HepG2 (cell line): ENCODE measurements around the gene MPHOSPH8. TPM values are rescaled to one million over a fixed set of nuclear protein-coding genes. Genes with fewer than 3 reads are reported as not detected.

Experiments
- CAMTA2 ChIP-seq: sonication (generic); formaldehyde crosslinking; IDR thresholded peaks from 2 replicates; pipeline ENCODE4 v1.4.0; 2020; ENCODE audit warnings: mild to moderate bottlenecking, missing genetic modification reagents, borderline replicate concordance
- CBX2 ChIP-seq, 2 experiments: fragments of 200-600 bp in 1 of 2; sonication (generic); formaldehyde crosslinking in 1 of 2; IDR thresholded peaks; 2 replicates each; pipeline versions ENCODE4 v1.7.0 to v1.8.1; 2018 to 2022; ENCODE audit warnings: low read depth in 2 of 2, low read length in 1 of 2, mild to moderate bottlenecking in 1 of 2, missing genetic modification reagents in 1 of 2
- ESRRA ChIP-seq: sonication (generic); formaldehyde crosslinking; IDR thresholded peaks from 2 replicates; pipeline ENCODE4 v1.5.1; 2020; ENCODE audit warnings: mild to moderate bottlenecking, low read depth, missing genetic modification reagents
- ETV5 ChIP-seq: IDR thresholded peaks from 2 replicates; pipeline ENCODE4 v1.6.1; 2018; ENCODE audit warnings: missing biosample characterization, missing genetic modification reagents, inconsistent platforms, borderline replicate concordance
- FOXK1 ChIP-seq: sonication (generic); formaldehyde crosslinking; IDR thresholded peaks from 2 replicates; pipeline ENCODE4 v1.4.0; 2020; ENCODE audit warnings: low read depth, missing genetic modification reagents, borderline replicate concordance
- GATAD1 ChIP-seq: IDR thresholded peaks from 2 replicates; pipeline ENCODE4 v1.6.1; 2016; ENCODE audit warnings: missing genetic modification reagents, missing compliant biosample characterization
- NFKB2 ChIP-seq: sonication (generic); formaldehyde crosslinking; IDR thresholded peaks from 2 replicates; pipeline ENCODE4 v1.4.0; 2020; ENCODE audit warnings: missing genetic modification reagents, borderline replicate concordance
- POGZ ChIP-seq: sonication (generic); formaldehyde crosslinking; IDR thresholded peaks from 2 replicates; pipeline ENCODE4 v1.4.0; 2020; ENCODE audit warnings: mild to moderate bottlenecking, missing genetic modification reagents
- RBFOX2 ChIP-seq: fragments of 200-400 bp; formaldehyde crosslinking; IDR thresholded peaks from 2 replicates; pipeline ENCODE4 v1.6.1; 2017; ENCODE audit warnings: low read depth, mild to moderate bottlenecking, low read length
- SPEN ChIP-seq: sonication (generic); formaldehyde crosslinking; IDR thresholded peaks from 2 replicates; pipeline ENCODE4 v1.5.1; 2020; ENCODE audit warnings: low read depth, mild to moderate bottlenecking, missing genetic modification reagents
- TSC22D2 ChIP-seq: sonication (generic); formaldehyde crosslinking; IDR thresholded peaks from 2 replicates; pipeline ENCODE4 v1.5.1; 2020; ENCODE audit warnings: missing genetic modification reagents, mild to moderate bottlenecking, borderline replicate concordance
- ZFAT ChIP-seq: sonication (generic); formaldehyde crosslinking; conservative IDR thresholded peaks from 2 replicates; pipeline ENCODE4 v1.8.1; 2023; ENCODE audit warnings: missing genetic modification reagents, inconsistent platforms
- ZIK1 ChIP-seq: sonication (generic); formaldehyde crosslinking; IDR thresholded peaks from 2 replicates; pipeline ENCODE4 v1.5.0; 2020; ENCODE audit warnings: mild to moderate bottlenecking, low read depth, missing genetic modification reagents, borderline replicate concordance
- ZMYM4 ChIP-seq: sonication (generic); formaldehyde crosslinking; IDR thresholded peaks from 2 replicates; pipeline ENCODE4 v1.8.1; 2023; ENCODE audit warnings: mild to moderate bottlenecking, missing genetic modification reagents
- ZNF446 ChIP-seq: sonication (generic); formaldehyde crosslinking; IDR thresholded peaks from 2 replicates; pipeline ENCODE4 v1.5.0; 2020; ENCODE audit warnings: mild to moderate bottlenecking, missing genetic modification reagents
- ZNF549 ChIP-seq: sonication (generic); formaldehyde crosslinking; IDR thresholded peaks from 2 replicates; pipeline ENCODE4 v1.5.0; 2020; ENCODE audit warnings: missing genetic modification reagents
- ZNF670 ChIP-seq: sonication (generic); formaldehyde crosslinking; IDR thresholded peaks from 2 replicates; pipeline ENCODE4 v1.8.0; 2022; ENCODE audit warnings: mild to moderate bottlenecking, missing genetic modification reagents, borderline replicate concordance
- polyA plus RNA-seq, 8 experiments: library from polyadenylated mRNA; depleted of rRNA in 3 of 8; stranded (reverse) in 7 of 8; unstranded in 1 of 8; fragments of >200 nt; fragmentation: Illumina TruSeq in 4 of 8; extraction: Trizol in 4 of 8; gene quantifications; 2 replicates each; pipeline versions ENCODE4 v1.2.1 to v1.2.3, GENCODE V29; 2011 to 2016; ENCODE audit warnings: low read depth in 4 of 8, missing spikeins in 1 of 8, mixed read lengths in 1 of 8; ENCODE audit not compliant: insufficient read depth in 1 of 8
- total RNA-seq, 5 experiments: library from RNA; depleted of rRNA; stranded (reverse); fragments of >200 nt; fragmentation: Illumina TruSeq; extraction: Trizol; gene quantifications; 2 replicates each; pipeline ENCODE4 v1.2.3, GENCODE V29; 2016; ENCODE audit warnings: low read depth in 1 of 5
- TF ChIP-seq, protein P1 (sequence below): sonication (generic); formaldehyde crosslinking; IDR thresholded peaks from 2 replicates; pipeline ENCODE4 v1.8.1; 2022; ENCODE audit warnings: mild to moderate bottlenecking, missing genetic modification reagents
- TF ChIP-seq, protein P2 (sequence below): sonication (generic); formaldehyde crosslinking; IDR thresholded peaks from 2 replicates; pipeline ENCODE4 v1.8.0; 2022; ENCODE audit warnings: mild to moderate bottlenecking, missing genetic modification reagents, moderate library complexity
- TF ChIP-seq, protein P3 (sequence below): sonication (generic); formaldehyde crosslinking; IDR thresholded peaks from 2 replicates; pipeline ENCODE4 v1.4.0; 2020; ENCODE audit warnings: low read depth, mild to moderate bottlenecking, missing genetic modification reagents
- TF ChIP-seq, protein P4 (sequence below): sonication (generic); formaldehyde crosslinking; conservative IDR thresholded peaks from 2 replicates; pipeline ENCODE4 v1.8.0; 2022; ENCODE audit warnings: mild to moderate bottlenecking, moderate library complexity, missing genetic modification reagents

Gene MPHOSPH8
- total and polyA plus RNA-seq, 2 of the 13 experiments (the other 11 are each of a cell fraction or from before 2014, with no cell fraction given) = 17.3 to 20.9 TPM

DNA sequence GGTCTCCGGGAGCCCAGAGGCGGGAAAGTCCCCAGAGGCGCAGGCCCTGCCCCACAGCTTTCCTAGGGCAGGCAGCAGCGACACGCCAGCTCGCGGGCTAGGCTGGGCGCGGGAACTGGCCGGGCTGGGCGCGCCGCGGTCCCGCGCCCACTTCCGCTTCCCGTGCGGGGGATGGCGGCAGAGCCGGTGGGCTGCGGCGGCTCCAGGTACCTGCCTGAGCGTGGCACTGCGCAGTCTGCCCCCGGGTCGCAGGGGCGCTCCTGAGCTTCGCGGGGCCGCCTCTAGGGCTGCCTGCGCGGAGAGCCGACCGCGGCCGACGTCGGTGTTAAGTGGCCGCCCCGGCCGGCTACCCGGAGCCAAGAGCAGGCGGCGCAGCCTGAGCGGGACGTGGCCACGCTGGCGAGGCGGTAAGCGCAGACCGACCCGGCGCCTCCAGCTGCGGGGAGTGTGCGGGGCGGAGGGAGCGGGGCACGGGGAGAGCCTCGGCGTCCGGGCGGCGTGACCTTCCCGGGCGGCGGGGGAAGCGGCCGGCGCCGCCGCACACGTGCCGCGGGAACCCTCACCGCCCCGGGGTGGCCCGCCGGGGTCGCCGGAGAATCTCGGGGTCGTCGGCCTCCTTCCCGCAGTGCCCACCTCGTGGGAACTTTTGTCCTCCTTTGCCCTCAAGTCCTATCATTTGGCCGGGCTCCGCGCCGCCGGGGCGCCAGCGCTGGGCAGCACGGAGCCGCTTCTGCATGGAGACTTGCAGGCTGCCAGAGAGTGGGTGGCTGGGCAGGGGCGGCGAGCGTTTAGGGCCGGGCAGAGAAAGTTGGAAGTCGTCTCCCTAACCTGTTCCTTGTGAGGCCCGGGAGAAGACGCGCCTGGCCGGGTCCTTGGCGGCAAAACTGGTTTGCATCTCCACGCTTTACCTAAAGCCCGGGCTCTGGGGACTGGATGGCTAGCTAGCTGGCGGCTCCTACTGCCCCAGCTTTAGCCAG is 31.4 kb upstream of the MPHOSPH8 start (continued):
- TF ChIP-seq ZNF446 (CRISPR knock-in tag) (no peak), SPEN (CRISPR knock-in tag) (peak; percentile 72; the same call in 1 of the 2 replicates), CBX2 (IDR thresholded peaks at IDR 0.05; ENCODE audit: low read depth, low read length) (no peak), CBX2 (CRISPR knock-in tag; IDR thresholded peaks at IDR 0.05; ENCODE audit: low read depth) (no peak), FOXK1 (CRISPR knock-in tag) (0 out of 2 replicates have a peak, but pooled peaks have one; percentile 46), ETV5 (peak; percentile 80), TSC22D2 (CRISPR knock-in tag) (0 out of 2 replicates have a peak, but pooled peaks have one; percentile 56), POGZ (CRISPR knock-in tag) (peak; percentile 31; the same call in 1 of the 2 replicates), ZFAT (0 out of 2 replicates have a peak, but pooled peaks have one; percentile 66), ZNF670 (CRISPR knock-in tag) (peak; percentile 53; the same call in 1 of the 2 replicates), GATAD1 (CRISPR knock-in tag) (0 out of 2 replicates have a peak, but pooled peaks have one; percentile 17), ZMYM4 (CRISPR knock-in tag) (peak; percentile 80), NFKB2 (CRISPR knock-in tag) (peak; percentile 43; the same call in 1 of the 2 replicates), RBFOX2 (peak; percentile 96), ZNF549 (CRISPR knock-in tag) (no peak), ESRRA (CRISPR knock-in tag) (peak; percentile 28; the same call in 1 of the 2 replicates), ZIK1 (CRISPR knock-in tag) (peak; percentile 58; the same call in 1 of the 2 replicates), CAMTA2 (CRISPR knock-in tag) (no peak)
- TF ChIP-seq, protein P1, sequence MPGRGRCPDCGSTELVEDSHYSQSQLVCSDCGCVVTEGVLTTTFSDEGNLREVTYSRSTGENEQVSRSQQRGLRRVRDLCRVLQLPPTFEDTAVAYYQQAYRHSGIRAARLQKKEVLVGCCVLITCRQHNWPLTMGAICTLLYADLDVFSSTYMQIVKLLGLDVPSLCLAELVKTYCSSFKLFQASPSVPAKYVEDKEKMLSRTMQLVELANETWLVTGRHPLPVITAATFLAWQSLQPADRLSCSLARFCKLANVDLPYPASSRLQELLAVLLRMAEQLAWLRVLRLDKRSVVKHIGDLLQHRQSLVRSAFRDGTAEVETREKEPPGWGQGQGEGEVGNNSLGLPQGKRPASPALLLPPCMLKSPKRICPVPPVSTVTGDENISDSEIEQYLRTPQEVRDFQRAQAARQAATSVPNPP (CRISPR knock-in tag) = peak; percentile 49; the same call in 1 of the 2 replicates
- TF ChIP-seq, protein P2, sequence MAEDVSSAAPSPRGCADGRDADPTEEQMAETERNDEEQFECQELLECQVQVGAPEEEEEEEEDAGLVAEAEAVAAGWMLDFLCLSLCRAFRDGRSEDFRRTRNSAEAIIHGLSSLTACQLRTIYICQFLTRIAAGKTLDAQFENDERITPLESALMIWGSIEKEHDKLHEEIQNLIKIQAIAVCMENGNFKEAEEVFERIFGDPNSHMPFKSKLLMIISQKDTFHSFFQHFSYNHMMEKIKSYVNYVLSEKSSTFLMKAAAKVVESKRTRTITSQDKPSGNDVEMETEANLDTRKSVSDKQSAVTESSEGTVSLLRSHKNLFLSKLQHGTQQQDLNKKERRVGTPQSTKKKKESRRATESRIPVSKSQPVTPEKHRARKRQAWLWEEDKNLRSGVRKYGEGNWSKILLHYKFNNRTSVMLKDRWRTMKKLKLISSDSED (CRISPR knock-in tag) = no peak
- TF ChIP-seq, protein P3, sequence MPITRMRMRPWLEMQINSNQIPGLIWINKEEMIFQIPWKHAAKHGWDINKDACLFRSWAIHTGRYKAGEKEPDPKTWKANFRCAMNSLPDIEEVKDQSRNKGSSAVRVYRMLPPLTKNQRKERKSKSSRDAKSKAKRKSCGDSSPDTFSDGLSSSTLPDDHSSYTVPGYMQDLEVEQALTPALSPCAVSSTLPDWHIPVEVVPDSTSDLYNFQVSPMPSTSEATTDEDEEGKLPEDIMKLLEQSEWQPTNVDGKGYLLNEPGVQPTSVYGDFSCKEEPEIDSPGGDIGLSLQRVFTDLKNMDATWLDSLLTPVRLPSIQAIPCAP (CRISPR knock-in tag) = 0 out of 2 replicates have a peak, but pooled peaks have one; percentile 26
- TF ChIP-seq, protein P4, sequence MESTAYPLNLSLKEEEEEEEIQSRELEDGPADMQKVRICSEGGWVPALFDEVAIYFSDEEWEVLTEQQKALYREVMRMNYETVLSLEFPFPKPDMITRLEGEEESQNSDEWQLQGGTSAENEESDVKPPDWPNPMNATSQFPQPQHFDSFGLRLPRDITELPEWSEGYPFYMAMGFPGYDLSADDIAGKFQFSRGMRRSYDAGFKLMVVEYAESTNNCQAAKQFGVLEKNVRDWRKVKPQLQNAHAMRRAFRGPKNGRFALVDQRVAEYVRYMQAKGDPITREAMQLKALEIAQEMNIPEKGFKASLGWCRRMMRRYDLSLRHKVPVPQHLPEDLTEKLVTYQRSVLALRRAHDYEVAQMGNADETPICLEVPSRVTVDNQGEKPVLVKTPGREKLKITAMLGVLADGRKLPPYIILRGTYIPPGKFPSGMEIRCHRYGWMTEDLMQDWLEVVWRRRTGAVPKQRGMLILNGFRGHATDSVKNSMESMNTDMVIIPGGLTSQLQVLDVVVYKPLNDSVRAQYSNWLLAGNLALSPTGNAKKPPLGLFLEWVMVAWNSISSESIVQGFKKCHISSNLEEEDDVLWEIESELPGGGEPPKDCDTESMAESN (CRISPR knock-in tag) = peak; percentile 76
